ENCODE measurements around the gene CLDN12. TPM values are rescaled to one million over a fixed set of nuclear protein-coding genes. Genes with fewer than 3 reads are reported as not detected.
A peak's percentile ranks its signal among the peaks of the same experiment; 100 is the strongest.

CLDN12 gene
- total RNA-seq, 1 experiment from 2014 or later: 25.5 TPM

GRCh38 chr7:90387470-90388240 is 15.6 kb upstream of the CLDN12 start:
- Histone ChIP-seq H3K4me3 (ENCODE audit: low read depth in 2 of 2, low read length in 2 of 2) (no peak overlapping the region), H3K27me3 (ENCODE audit: control insufficient read depth, insufficient read depth, low read length) (no peaks in the 10 kb centered on the region), H3K27ac (ENCODE audit: low read length) (no peak overlapping the region), H3K36me3 (ENCODE audit: control insufficient read depth, insufficient read depth, low read length) (peaks cover 4% of the 10 kb centered on the region), H3K4me1 (ENCODE audit: control insufficient read depth, insufficient read depth, low read length) (no peaks in the 10 kb centered on the region), H3K9me3 (ENCODE audit: control insufficient read depth, insufficient read depth, low read depth, low read length) (no peaks in the 10 kb centered on the region)
- ATAC-seq (no peak), DNase-seq (ENCODE audit: low read depth, low spot score) (no peak)
- ChIA-PET CTCF (no interaction called here), POLR2A (no interaction called here)
- BruUV-seq (replicated peaks): no TSS peak
- in situ Hi-C loops (cut with HindIII; ENCODE audit: low pct_unique_long_range_greater_than_20kb, low sequenced_read_pairs): no loop called here
- intact Hi-C loops (cut with micrococcal nuclease; ENCODE audit: unreplicated experiment): no loop called here
- TF ChIP-seq CTCF (IDR thresholded peaks at IDR 0.05) (no peak), REST (IDR thresholded peaks at IDR 0.05; ENCODE audit: insufficient read depth in 1 of 2, low read depth in 2 of 2, low read length in 1 of 2) (peak; percentile 71 to 78; a peak in 3 of 4 replicates)

- no TSS peak for BruUV-seq (replicated peaks)
- intact Hi-C loops (cut with micrococcal nuclease; ENCODE audit: unreplicated experiment): no loop called here
- no peak overlapping the region for H3K4me3 ChIP-seq (ENCODE audit: low read depth in 2 of 2, low read length in 2 of 2)
- CTCF ChIA-PET: no interaction called here
- POLR2A ChIA-PET: no interaction called here
- no peak for DNase-seq (ENCODE audit: low read depth, low spot score)
- no peaks in the 10 kb centered on the region for H3K4me1 ChIP-seq (ENCODE audit: control insufficient read depth, insufficient read depth, low read length)
- H3K9me3 ChIP-seq (ENCODE audit: control insufficient read depth, insufficient read depth, low read depth, low read length): no peaks in the 10 kb centered on the region
- ATAC-seq: no peak
- no peak overlapping the region for H3K27ac ChIP-seq (ENCODE audit: low read length)
- in situ Hi-C loops (cut with HindIII; ENCODE audit: low pct_unique_long_range_greater_than_20kb, low sequenced_read_pairs): no loop called here
- TF ChIP-seq CTCF (IDR thresholded peaks at IDR 0.05) (no peak), REST (IDR thresholded peaks at IDR 0.05; ENCODE audit: insufficient read depth in 1 of 2, low read depth in 2 of 2, low read length in 1 of 2) (no peak), TCF7L2 (IDR thresholded peaks at IDR 0.05; ENCODE audit: low read depth, low read length) (no peak), SIN3A (IDR thresholded peaks at IDR 0.05; ENCODE audit: borderline replicate concordance, insufficient read depth, low read depth, low read length) (no peak), POLR2AphosphoS5 (IDR thresholded peaks at IDR 0.05; ENCODE audit: low read depth, low read length) (no peak)
- H3K27me3 ChIP-seq (ENCODE audit: control insufficient read depth, insufficient read depth, low read length): no peaks in the 10 kb centered on the region
- H3K36me3 ChIP-seq (ENCODE audit: control insufficient read depth, insufficient read depth, low read length): no peaks in the 10 kb centered on the region
These were observed 12.3 kb upstream of the CLDN12 start for GRCh38 chr7:90390926-90391325.
